HEK293 (cell line): ENCODE results near the gene ARSB.

Experiments used
- CTCF ChIA-PET: fragments of 350-600 bp; formaldehyde crosslinking; extraction: SDS; loops from one replicate; lab custom pipeline; 2021; ENCODE audit warnings: antibody characterized with exemption; lab: Yijun Ruan, JAX
- POLR2A ChIA-PET: fragments of 300-600 bp; formaldehyde crosslinking; extraction: SDS; loops from one replicate; lab custom pipeline; 2020; ENCODE audit warnings: antibody characterized with exemption, inconsistent platforms; lab: Yijun Ruan, JAX
- H3K27ac ChIP-seq: fragments of 200-500 bp; sonication (Bioruptor generic); 2 replicates; pipeline ENCODE4 v1.5.1; 2014; ENCODE audit warnings: low read depth, low read length, control low read depth, inconsistent platforms; ENCODE audit errors: extremely low read depth
- H3K36me3 ChIP-seq, 2 experiments: fragments of 200-500 bp in 1 of 2; sonication (Bioruptor generic) in 1 of 2; 1 replicate in 1 of 2; 2 replicates in 1 of 2; pipeline ENCODE4 v1.5.1; 2014 to 2017; ENCODE audit warnings: inconsistent platforms in 2 of 2, low read length in 2 of 2; ENCODE audit not compliant: control insufficient read depth in 2 of 2, insufficient read depth in 1 of 2
- H3K4me1 ChIP-seq: fragments of 200-500 bp; sonication (Bioruptor generic); 2 replicates; pipeline ENCODE4 v1.5.1; 2014; ENCODE audit warnings: mild to moderate bottlenecking, low read length, inconsistent platforms; ENCODE audit not compliant: control insufficient read depth, insufficient read depth
- H3K4me3 ChIP-seq: 2 replicates; pipeline ENCODE4 v1.5.1; 2011; ENCODE audit warnings: low read depth, mild to moderate bottlenecking, control low read depth, low read length, moderate library complexity
- H3K9me3 ChIP-seq: fragments of 200-500 bp; sonication (Bioruptor generic); 2 replicates; pipeline ENCODE4 v1.5.1; 2014; ENCODE audit warnings: low read depth, low read length, inconsistent platforms; ENCODE audit not compliant: control insufficient read depth, insufficient read depth
- PRDM6 ChIP-seq: fragments of 450-650 bp; formaldehyde crosslinking; IDR thresholded peaks from 2 replicates; pipeline ENCODE4 v1.5.1; 2017; ENCODE audit warnings: missing biosample characterization, missing genetic modification characterization
- SP7 ChIP-seq: fragments of 450-650 bp; formaldehyde crosslinking; IDR thresholded peaks from 2 replicates; pipeline ENCODE4 v1.5.1; 2016; ENCODE audit warnings: missing biosample characterization, missing genetic modification characterization
- TSHZ1 ChIP-seq: fragments of 450-650 bp; formaldehyde crosslinking; IDR thresholded peaks from 2 replicates; pipeline ENCODE4 v1.5.1; 2016; ENCODE audit warnings: missing biosample characterization, missing genetic modification characterization, borderline replicate concordance
- ZNF10 ChIP-seq: fragments of 450-650 bp; formaldehyde crosslinking; IDR thresholded peaks from 2 replicates; pipeline ENCODE4 v1.5.1; 2017; ENCODE audit warnings: missing biosample characterization, missing genetic modification characterization
- ZNF146 ChIP-seq: fragments of 450-650 bp; formaldehyde crosslinking; IDR thresholded peaks from 2 replicates; pipeline ENCODE4 v1.5.1; 2016; ENCODE audit warnings: missing biosample characterization, missing genetic modification characterization
- ZNF223 ChIP-seq: fragments of 450-650 bp; formaldehyde crosslinking; IDR thresholded peaks from 2 replicates; pipeline ENCODE4 v1.5.1; 2016; ENCODE audit warnings: missing biosample characterization, missing genetic modification characterization
- ZNF433 ChIP-seq: fragments of 450-650 bp; formaldehyde crosslinking; IDR thresholded peaks from 2 replicates; pipeline ENCODE4 v1.5.1; 2016; ENCODE audit warnings: missing biosample characterization, missing genetic modification characterization, low read depth
- ZNF639 ChIP-seq: fragments of 450-650 bp; formaldehyde crosslinking; IDR thresholded peaks from 2 replicates; pipeline ENCODE4 v1.5.1; 2016; ENCODE audit warnings: missing biosample characterization, missing genetic modification characterization
- ZNF645 ChIP-seq: fragments of 450-650 bp; formaldehyde crosslinking; IDR thresholded peaks from 2 replicates; pipeline ENCODE4; 2016; ENCODE audit warnings: missing biosample characterization, missing genetic modification characterization
- ZNF707 ChIP-seq: fragments of 450-650 bp; formaldehyde crosslinking; IDR thresholded peaks from 2 replicates; pipeline ENCODE4 v1.5.1; 2016; ENCODE audit warnings: missing biosample characterization, missing genetic modification characterization
- ZNF768 ChIP-seq: fragments of 450-650 bp; formaldehyde crosslinking; IDR thresholded peaks from 2 replicates; pipeline ENCODE4 v1.5.1; 2018; ENCODE audit warnings: missing biosample characterization, mild to moderate bottlenecking, missing genetic modification characterization

Gene ARSB

GRCh38 chr5:78979117-78979742 lies 5.9 kb downstream of the ARSB start:
- Histone ChIP-seq H3K27ac (no peak overlapping the region), H3K36me3 (no peaks in the 10 kb centered on the region), H3K4me1 (peaks cover 13% of the 10 kb centered on the region), H3K4me3 (no peak overlapping the region), H3K9me3 (no peaks in the 10 kb centered on the region)
- CTCF ChIA-PET, result no interaction called here
- POLR2A ChIA-PET, result no interaction called here
- peak; percentile 59; the same call in 1 of the 2 replicates for TF ChIP-seq SP7
- TF ChIP-seq ZNF768, result no peak

GRCh38 chr5:78975035-78975434 lies 10.1 kb downstream of the ARSB start:
- Histone ChIP-seq H3K27ac (no peak overlapping the region; the same call in 1 of the 2 replicates), H3K4me1 (peaks cover 20% of the 10 kb centered on the region), H3K36me3 (no peaks in the 10 kb centered on the region), H3K4me3 (no peak overlapping the region), H3K9me3 (no peaks in the 10 kb centered on the region)
- POLR2A ChIA-PET, result interaction anchor here (1.1 kb wide), 1 partner anchor 9 kb away, joined by 3 read pairs; no protein-coding TSS in a partner anchor
- CTCF ChIA-PET, result interaction anchor here (1.1 to 2.2 kb wide), 4 partner anchors 9 to 75 kb away, joined by 3 to 11 read pairs (median 6); no protein-coding TSS in a partner anchor
- TF ChIP-seq ZNF223 (tag by site-specific recombination) (peak; percentile 89), ZNF645 (tag by site-specific recombination) (no peak), ZNF146 (tag by site-specific recombination) (no peak), ZNF639 (tag by site-specific recombination) (no peak)

- POLR2A ChIA-PET, result interaction anchor here (1.1 kb wide), 1 partner anchor 9 kb away, joined by 3 read pairs; no protein-coding TSS in a partner anchor
- TF ChIP-seq TSHZ1 (tag by site-specific recombination), result no peak
- peak; percentile 29; the same call in 1 of the 2 replicates for TF ChIP-seq PRDM6 (tag by site-specific recombination)
- TF ChIP-seq ZNF707 (tag by site-specific recombination), result no peak
- TF ChIP-seq ZNF433 (tag by site-specific recombination), result no peak
- no peak for TF ChIP-seq ZNF10
- TF ChIP-seq, all 188 proteins: peak for 1
- H3K4me3 ChIP-seq, result no peak overlapping the region
- H3K9me3 ChIP-seq, result no peaks in the 10 kb centered on the region
- H3K36me3 ChIP-seq, result no peaks in the 10 kb centered on the region
- peaks cover 20% of the 10 kb centered on the region for H3K4me1 ChIP-seq
- H3K27ac ChIP-seq, result no peak overlapping the region; the same call in 1 of the 2 replicates
- CTCF ChIA-PET, result interaction anchor here (0.6 to 2.2 kb wide), 6 partner anchors 9 to 437 kb away, joined by 3 to 11 read pairs (median 4); no protein-coding TSS in a partner anchor
Observed at GRCh38 chr5:78974601-78975000, 10.5 kb downstream of the ARSB start.
